Measurements from ENCODE around the gene LRRTM4.

GRCh38 chr2:76721226-76721625, 801.0 kb downstream of the LRRTM4 start:
- no peak for TF ChIP-seq CTCF (IDR thresholded peaks at IDR 0.05)
- TF ChIP-seq EZH2 (IDR thresholded peaks at IDR 0.05; ENCODE audit: borderline replicate concordance, insufficient read depth, low read depth, low read length, poor library complexity, severe bottlenecking) = no peak
